AG04449 (cell line): Measurements from ENCODE around the gene TRERF1.

ENCODE experiments used
- CTCF ChIA-PET: fragments of 350-600 bp; formaldehyde crosslinking; extraction: SDS; loops from one replicate; lab custom pipeline; 2021; ENCODE audit warnings: antibody characterized with exemption; lab: Yijun Ruan, JAX
- POLR2A ChIA-PET: fragments of 400-600, 350-600 bp; formaldehyde crosslinking; extraction: SDS; loops from one replicate; lab custom pipeline; 2020; ENCODE audit warnings: antibody characterized with exemption, inconsistent platforms; lab: Yijun Ruan, JAX
- DNase-seq: peaks from one replicate; pipeline ENCODE4 v3.0.0-alpha.2; 2010; ENCODE audit warnings: low read depth, low spot score
- H3K4me3 ChIP-seq: 2 replicates; pipeline ENCODE4 v1.5.1; 2011; ENCODE audit warnings: low read depth, mild to moderate bottlenecking, control low read depth, low read length
- TF ChIP-seq, protein P1 (sequence below): IDR thresholded peaks from one replicate; pipeline ENCODE4 v1.5.1; 2011; ENCODE audit warnings: mild to moderate bottlenecking, moderate library complexity, low read length, control low read depth, inconsistent platforms; ENCODE audit not compliant: insufficient read depth; ENCODE audit errors: missing control alignments

TRERF1 gene

DNA sequence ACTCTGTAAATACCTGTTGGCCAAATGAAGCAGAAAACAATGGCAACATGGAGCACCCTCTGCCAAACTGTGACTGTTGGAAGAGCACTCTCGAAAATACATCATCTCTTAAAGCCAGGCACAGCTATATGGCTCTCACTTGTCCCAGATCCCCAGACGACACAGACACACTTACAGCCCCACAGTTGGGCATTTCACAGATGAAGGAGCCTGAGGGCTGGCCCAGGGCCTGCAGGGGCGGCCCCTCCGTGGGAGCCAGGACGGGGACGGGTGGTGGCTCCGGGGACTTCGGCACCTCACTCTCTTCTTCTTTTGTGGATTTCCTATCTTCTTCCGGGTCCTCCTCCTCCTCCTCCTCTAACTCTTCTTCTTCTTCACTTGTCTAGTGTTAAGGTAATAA, 215.7 kb downstream of the TRERF1 start:
- ChIA-PET CTCF (interaction anchor here (1.5 to 2.6 kb wide), 2 partner anchors 296 to 311 kb away, joined by 5 to 12 read pairs; no protein-coding TSS in a partner anchor), POLR2A (no interaction called here)
- no peak for DNase-seq
- TF ChIP-seq, protein P1, sequence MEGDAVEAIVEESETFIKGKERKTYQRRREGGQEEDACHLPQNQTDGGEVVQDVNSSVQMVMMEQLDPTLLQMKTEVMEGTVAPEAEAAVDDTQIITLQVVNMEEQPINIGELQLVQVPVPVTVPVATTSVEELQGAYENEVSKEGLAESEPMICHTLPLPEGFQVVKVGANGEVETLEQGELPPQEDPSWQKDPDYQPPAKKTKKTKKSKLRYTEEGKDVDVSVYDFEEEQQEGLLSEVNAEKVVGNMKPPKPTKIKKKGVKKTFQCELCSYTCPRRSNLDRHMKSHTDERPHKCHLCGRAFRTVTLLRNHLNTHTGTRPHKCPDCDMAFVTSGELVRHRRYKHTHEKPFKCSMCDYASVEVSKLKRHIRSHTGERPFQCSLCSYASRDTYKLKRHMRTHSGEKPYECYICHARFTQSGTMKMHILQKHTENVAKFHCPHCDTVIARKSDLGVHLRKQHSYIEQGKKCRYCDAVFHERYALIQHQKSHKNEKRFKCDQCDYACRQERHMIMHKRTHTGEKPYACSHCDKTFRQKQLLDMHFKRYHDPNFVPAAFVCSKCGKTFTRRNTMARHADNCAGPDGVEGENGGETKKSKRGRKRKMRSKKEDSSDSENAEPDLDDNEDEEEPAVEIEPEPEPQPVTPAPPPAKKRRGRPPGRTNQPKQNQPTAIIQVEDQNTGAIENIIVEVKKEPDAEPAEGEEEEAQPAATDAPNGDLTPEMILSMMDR, result no peak
- no peak overlapping the region for H3K4me3 ChIP-seq

DNA sequence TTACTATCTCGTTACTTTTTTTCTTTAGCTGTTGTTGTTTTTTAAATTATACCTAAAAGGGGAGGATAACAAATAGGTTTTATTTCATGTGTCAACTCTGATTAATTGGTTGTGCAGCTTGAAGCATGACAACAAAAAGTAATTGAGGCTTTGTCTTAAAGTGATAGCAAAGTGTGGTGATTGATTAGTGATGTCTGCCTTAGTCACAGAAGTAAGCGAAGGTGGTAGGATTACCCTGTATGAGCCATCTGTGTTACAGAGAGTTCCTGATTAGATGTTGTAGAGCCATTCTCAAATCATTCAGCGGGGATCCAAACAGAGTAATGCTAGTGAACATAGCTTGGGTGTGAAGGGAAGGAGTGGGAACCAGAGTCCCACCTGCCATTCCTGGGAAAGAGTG, 219.7 kb downstream of the TRERF1 start:
- ChIA-PET POLR2A (no interaction called here), CTCF (interaction anchor here (0.9 to 4.3 kb wide), 6 partner anchors 11 to 316 kb away, joined by 3 to 19 read pairs (median 3); no protein-coding TSS in a partner anchor)
- no peak for DNase-seq

DNA sequence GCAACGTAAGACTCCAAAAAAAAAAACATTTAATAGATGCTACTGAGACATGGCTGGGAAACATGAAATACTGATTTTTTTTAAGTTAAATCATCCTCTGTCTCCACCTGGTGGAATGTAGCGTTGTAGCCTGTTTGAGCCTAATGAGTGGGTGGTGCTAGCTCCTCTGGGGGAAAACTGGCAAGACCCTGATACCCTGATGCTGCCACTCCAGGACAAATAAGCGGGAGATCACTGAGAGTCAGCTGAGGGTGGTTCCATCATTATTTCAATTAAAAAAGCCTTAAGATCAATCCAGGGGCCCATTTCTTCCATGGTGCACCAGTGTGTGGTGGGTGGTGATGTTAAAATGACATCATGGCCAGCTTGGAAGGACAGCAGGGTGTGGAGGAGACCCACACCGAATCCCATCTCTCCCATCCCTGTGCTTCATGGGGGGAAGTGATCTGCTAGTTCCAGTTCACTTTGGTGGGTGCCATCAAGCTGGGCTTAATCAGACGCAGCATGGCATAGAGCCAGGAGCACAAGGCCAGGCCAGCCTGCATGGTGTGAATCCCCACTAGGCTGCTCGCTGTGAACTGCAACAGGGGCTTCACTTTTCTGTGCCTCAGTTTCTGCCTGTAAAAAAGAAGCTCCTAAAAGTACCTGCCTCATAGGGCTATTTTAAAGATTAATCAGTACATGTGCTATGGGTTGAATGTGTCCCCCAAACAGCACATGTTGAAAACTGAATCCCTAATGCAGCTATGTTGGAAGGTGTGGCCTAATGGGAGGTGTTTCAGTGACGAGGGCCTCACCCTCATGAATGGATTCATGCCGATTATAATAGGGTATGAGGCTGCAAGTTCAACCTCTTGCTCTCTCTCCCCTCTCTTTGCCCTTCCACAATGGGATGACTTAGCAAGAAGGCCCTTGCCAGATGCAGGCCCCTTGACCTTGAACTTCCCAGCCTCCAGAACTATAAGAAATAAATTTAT, 221.1 kb downstream of the TRERF1 start:
- ChIA-PET POLR2A (no interaction called here), CTCF (interaction anchor here (0.7 to 4.3 kb wide), 7 partner anchors 11 to 317 kb away, joined by 3 to 19 read pairs (median 3); no protein-coding TSS in a partner anchor)
- DNase-seq, result no peak
- TF ChIP-seq, protein P1, result peak; percentile 27
- H3K4me3 ChIP-seq, result no peak overlapping the region

More for the DNA sequence above, 219.7 kb downstream of the TRERF1 start:
- TF ChIP-seq, protein P1, result no peak
- H3K4me3 ChIP-seq, result no peak overlapping the region

DNA sequence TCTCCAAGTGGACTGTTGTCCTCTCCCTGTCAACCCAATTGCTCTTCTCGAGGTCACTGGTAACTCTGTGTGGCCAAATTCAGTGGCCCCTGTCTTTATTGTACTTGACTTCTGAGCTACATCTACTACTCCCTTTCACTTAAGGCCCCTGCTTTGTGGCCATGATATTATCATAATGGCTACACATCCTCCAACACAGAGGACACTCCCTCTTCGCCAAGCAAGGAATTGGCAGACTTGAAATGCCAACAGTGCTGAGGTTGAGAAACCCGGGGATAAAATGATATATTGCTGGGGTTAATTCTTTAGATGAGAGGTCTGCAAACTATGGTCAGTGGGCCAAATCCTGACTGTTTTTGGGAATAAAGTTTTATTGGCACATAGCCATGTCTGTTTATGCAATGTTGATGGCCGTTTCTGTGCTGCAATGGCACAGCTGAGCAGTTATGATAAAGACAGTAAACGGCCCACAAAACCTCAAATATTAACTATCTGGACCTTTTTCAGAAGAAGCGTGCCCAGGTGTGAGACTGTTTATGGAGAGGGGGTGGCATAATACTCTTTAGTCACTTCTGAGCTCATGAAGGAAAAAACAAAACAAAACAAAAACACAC, 222.1 kb downstream of the TRERF1 start:
- CTCF ChIA-PET, result interaction anchor here (0.7 to 4.3 kb wide), 5 partner anchors 12 to 318 kb away, joined by 3 to 19 read pairs (median 7); no protein-coding TSS in a partner anchor
- DNase-seq, result no peak
- TF ChIP-seq, protein P1, result no peak
- POLR2A ChIA-PET, result no interaction called here
- no peak overlapping the region for H3K4me3 ChIP-seq

DNA sequence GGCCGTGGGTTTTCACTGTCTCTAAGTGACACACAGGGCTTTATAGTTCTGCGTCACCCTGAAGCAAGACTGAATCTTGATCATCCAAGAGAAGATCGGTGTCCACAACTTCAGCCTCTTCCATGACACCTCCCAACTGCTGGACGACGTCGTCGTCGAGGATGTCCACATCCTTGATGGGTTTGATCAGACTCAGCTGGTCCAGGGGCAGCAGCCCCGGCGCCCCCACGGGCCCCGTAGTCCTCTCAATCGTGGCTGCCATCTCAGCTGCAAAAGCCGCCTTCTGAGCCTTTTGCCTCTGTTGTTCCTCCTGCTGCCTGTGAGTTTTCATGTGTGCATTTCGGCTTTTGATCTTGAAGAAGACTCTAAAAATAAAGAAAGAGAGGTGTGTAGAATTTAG, 223.4 kb downstream of the TRERF1 start:
- TF ChIP-seq, protein P1, result no peak
- ChIA-PET POLR2A (no interaction called here), CTCF (interaction anchor here (3.7 kb wide), 1 partner anchor 319 kb away, joined by 35 read pairs; no protein-coding TSS in a partner anchor)
- DNase-seq, result no peak
- H3K4me3 ChIP-seq, result no peak overlapping the region
